Measurements from ENCODE around the gene FAM184A. TPM values are rescaled to one million over a fixed set of nuclear protein-coding genes. Genes with fewer than 3 reads are reported as not detected.

Gene FAM184A
- total RNA-seq, 1 experiment from 2014 or later = 8.7 TPM

- TF ChIP-seq SIN3A (IDR thresholded peaks at IDR 0.05; ENCODE audit: borderline replicate concordance, insufficient read depth, low read depth, low read length) (no peak), POLR2AphosphoS5 (IDR thresholded peaks at IDR 0.05; ENCODE audit: low read depth, low read length) (no peak), TCF7L2 (IDR thresholded peaks at IDR 0.05; ENCODE audit: low read depth, low read length) (no peak), REST (IDR thresholded peaks at IDR 0.05; ENCODE audit: insufficient read depth in 1 of 2, low read depth in 2 of 2, low read length in 1 of 2) (no peak)
- TF ChIP-seq, protein P1, sequence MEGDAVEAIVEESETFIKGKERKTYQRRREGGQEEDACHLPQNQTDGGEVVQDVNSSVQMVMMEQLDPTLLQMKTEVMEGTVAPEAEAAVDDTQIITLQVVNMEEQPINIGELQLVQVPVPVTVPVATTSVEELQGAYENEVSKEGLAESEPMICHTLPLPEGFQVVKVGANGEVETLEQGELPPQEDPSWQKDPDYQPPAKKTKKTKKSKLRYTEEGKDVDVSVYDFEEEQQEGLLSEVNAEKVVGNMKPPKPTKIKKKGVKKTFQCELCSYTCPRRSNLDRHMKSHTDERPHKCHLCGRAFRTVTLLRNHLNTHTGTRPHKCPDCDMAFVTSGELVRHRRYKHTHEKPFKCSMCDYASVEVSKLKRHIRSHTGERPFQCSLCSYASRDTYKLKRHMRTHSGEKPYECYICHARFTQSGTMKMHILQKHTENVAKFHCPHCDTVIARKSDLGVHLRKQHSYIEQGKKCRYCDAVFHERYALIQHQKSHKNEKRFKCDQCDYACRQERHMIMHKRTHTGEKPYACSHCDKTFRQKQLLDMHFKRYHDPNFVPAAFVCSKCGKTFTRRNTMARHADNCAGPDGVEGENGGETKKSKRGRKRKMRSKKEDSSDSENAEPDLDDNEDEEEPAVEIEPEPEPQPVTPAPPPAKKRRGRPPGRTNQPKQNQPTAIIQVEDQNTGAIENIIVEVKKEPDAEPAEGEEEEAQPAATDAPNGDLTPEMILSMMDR (IDR thresholded peaks at IDR 0.05) = no peak
- intact Hi-C loops (cut with micrococcal nuclease; ENCODE audit: unreplicated experiment) (no loop called here), in situ Hi-C loops (cut with HindIII; ENCODE audit: low pct_unique_long_range_greater_than_20kb, low sequenced_read_pairs) (no loop called here)
- DNase-seq (ENCODE audit: low read depth, low spot score) (no peak), ATAC-seq (no peak)
- BruUV-seq (replicated peaks) = no TSS peak
- Histone ChIP-seq H3K4me1 (ENCODE audit: control insufficient read depth, insufficient read depth, low read length) (peaks cover 19% of the 10 kb centered on the region), H3K4me3 (ENCODE audit: low read depth in 2 of 2, low read length in 2 of 2) (no peak overlapping the region), H3K9me3 (ENCODE audit: control insufficient read depth, insufficient read depth, low read depth, low read length) (no peaks in the 10 kb centered on the region), H3K36me3 (ENCODE audit: control insufficient read depth, insufficient read depth, low read length) (no peaks in the 10 kb centered on the region), H3K27me3 (ENCODE audit: control insufficient read depth, insufficient read depth, low read length) (no peaks in the 10 kb centered on the region), H3K27ac (ENCODE audit: low read length) (no peak overlapping the region)
- ChIA-PET POLR2A (no interaction called here), CTCF (no interaction called here)
Observed at GRCh38 chr6:119126826-119127225, 48.4 kb upstream of the FAM184A start.

- ChIA-PET CTCF (no interaction called here), POLR2A (no interaction called here)
- no peak for DNase-seq (ENCODE audit: low read depth, low spot score)
- no peak overlapping the region for H3K4me3 ChIP-seq (ENCODE audit: low read depth in 2 of 2, low read length in 2 of 2)
- TF ChIP-seq REST (IDR thresholded peaks at IDR 0.05; ENCODE audit: insufficient read depth in 1 of 2, low read depth in 2 of 2, low read length in 1 of 2) = no peak
- TF ChIP-seq POLR2AphosphoS5 (IDR thresholded peaks at IDR 0.05; ENCODE audit: low read depth, low read length) = no peak
- TF ChIP-seq SIN3A (IDR thresholded peaks at IDR 0.05; ENCODE audit: borderline replicate concordance, insufficient read depth, low read depth, low read length) = no peak
- TF ChIP-seq, protein P1 (IDR thresholded peaks at IDR 0.05) = no peak
- no peak for TF ChIP-seq TCF7L2 (IDR thresholded peaks at IDR 0.05; ENCODE audit: low read depth, low read length)
- H3K27ac ChIP-seq (ENCODE audit: low read length) = no peak overlapping the region
- intact Hi-C loops (cut with micrococcal nuclease; ENCODE audit: unreplicated experiment) = no loop called here
- H3K4me1 ChIP-seq (ENCODE audit: control insufficient read depth, insufficient read depth, low read length) = peaks cover 19% of the 10 kb centered on the region
- BruUV-seq (replicated peaks) = no TSS peak
- no peaks in the 10 kb centered on the region for H3K36me3 ChIP-seq (ENCODE audit: control insufficient read depth, insufficient read depth, low read length)
- ATAC-seq = no peak
- no peaks in the 10 kb centered on the region for H3K27me3 ChIP-seq (ENCODE audit: control insufficient read depth, insufficient read depth, low read length)
- no peaks in the 10 kb centered on the region for H3K9me3 ChIP-seq (ENCODE audit: control insufficient read depth, insufficient read depth, low read depth, low read length)
- in situ Hi-C loops (cut with HindIII; ENCODE audit: low pct_unique_long_range_greater_than_20kb, low sequenced_read_pairs) = no loop called here
Observed at GRCh38 chr6:119126140-119126539, 47.7 kb upstream of the FAM184A start.
